WTC11 (cell line): Measurements from ENCODE around the gene CBFA2T2. TPM values are rescaled to one million over a fixed set of nuclear protein-coding genes. Genes with fewer than 3 reads are reported as not detected.

Experiments used
- ATAC-seq: fragments of 200-7000 bp; cut with Tn5 transposase; 2 replicates; pipeline ENCODE4 v1.10.0; 2021; ENCODE audit warnings: mild to moderate bottlenecking, moderate library complexity
- CTCF ChIA-PET: fragments of 300-600 bp; sonication (Branson Sonifier 250); formaldehyde crosslinking; loops from one replicate; lab custom pipeline; 2021; ENCODE audit warnings: antibody characterized with exemption; lab: Charles Lee
- POLR2A ChIA-PET: fragments of 350-600 bp; sonication (Branson Sonifier 250); formaldehyde crosslinking; loops from one replicate; lab custom pipeline; 2021; ENCODE audit warnings: antibody characterized with exemption; lab: Charles Lee
- DNase-seq: peaks from one replicate; pipeline ENCODE4 v3.0.0; 2021; ENCODE audit warnings: low spot score
- H3K27ac Mint-ChIP-seq: 2 replicates; pipeline ENCODE4 v1.8.0; 2021; ENCODE audit warnings: mixed read lengths
- H3K27me3 Mint-ChIP-seq: 2 replicates; pipeline ENCODE4 v1.8.0; 2021; ENCODE audit warnings: low read depth, mild to moderate bottlenecking, moderate library complexity, mixed read lengths
- H3K36me3 Mint-ChIP-seq: 2 replicates; pipeline ENCODE4 v1.8.0; 2021; ENCODE audit warnings: mixed read lengths
- H3K4me1 Mint-ChIP-seq: 2 replicates; pipeline ENCODE4 v1.8.0; 2022; ENCODE audit warnings: mixed read lengths
- H3K4me3 Mint-ChIP-seq: 2 replicates; pipeline ENCODE4 v1.8.0; 2021; ENCODE audit warnings: mild to moderate bottlenecking, moderate library complexity, mixed read lengths
- H3K9me3 Mint-ChIP-seq: 2 replicates; pipeline ENCODE4 v1.8.0; 2021; ENCODE audit warnings: mixed read lengths
- ETV6 ChIP-seq: sonication (generic); formaldehyde crosslinking; IDR thresholded peaks from 2 replicates; pipeline ENCODE4 v1.8.1; 2022; ENCODE audit warnings: mild to moderate bottlenecking, missing genetic modification reagents
- GABPB1 ChIP-seq: sonication (generic); formaldehyde crosslinking; IDR thresholded peaks from 2 replicates; pipeline ENCODE4 v1.8.1; 2023; ENCODE audit warnings: mild to moderate bottlenecking, missing genetic modification reagents
- GRHL2 ChIP-seq: fragments of 250-450 bp; sonication (Bioruptor Pico); IDR thresholded peaks from 2 replicates; pipeline ENCODE4 v1.8.0; 2022; ENCODE audit warnings: mild to moderate bottlenecking, moderate library complexity; ENCODE audit not compliant: insufficient replicate concordance, severe bottlenecking
- HMGA2 ChIP-seq: fragments of 250-450 bp; sonication (Bioruptor Pico); IDR thresholded peaks from 2 replicates; pipeline ENCODE4 v1.4.0; 2021; ENCODE audit warnings: mild to moderate bottlenecking, moderate library complexity
- KAT7 ChIP-seq: sonication (generic); formaldehyde crosslinking; IDR thresholded peaks from 2 replicates; pipeline ENCODE4 v1.8.1; 2023; ENCODE audit warnings: missing genetic modification reagents, mild to moderate bottlenecking, borderline replicate concordance
- SMAD3 ChIP-seq: sonication (generic); formaldehyde crosslinking; IDR thresholded peaks from 2 replicates; pipeline ENCODE4 v1.8.0; 2022; ENCODE audit warnings: missing genetic modification reagents, mild to moderate bottlenecking, borderline replicate concordance
- ZNF219 ChIP-seq: sonication (generic); formaldehyde crosslinking; IDR thresholded peaks from 2 replicates; pipeline ENCODE4 v1.8.0; 2023; ENCODE audit warnings: missing genetic modification reagents, mild to moderate bottlenecking, borderline replicate concordance
- ZNF317 ChIP-seq: sonication (generic); formaldehyde crosslinking; IDR thresholded peaks from 2 replicates; pipeline ENCODE4 v1.8.1; 2023; ENCODE audit warnings: low read depth, mild to moderate bottlenecking, moderate library complexity, missing genetic modification reagents, borderline replicate concordance
- total RNA-seq: library from RNA; stranded (reverse); gene quantifications from 3 replicates; pipeline ENCODE4 v1.2.3, GENCODE V29; 2021
- TF ChIP-seq, protein P1 (sequence below): fragments of 250-450 bp; sonication (Bioruptor Pico); IDR thresholded peaks from 2 replicates; pipeline ENCODE4 v2.1.2; 2022; ENCODE audit warnings: mild to moderate bottlenecking, moderate library complexity
- TF ChIP-seq, protein P2 (sequence below): sonication (generic); formaldehyde crosslinking; IDR thresholded peaks from 2 replicates; pipeline ENCODE4 v1.8.1; 2023; ENCODE audit warnings: mild to moderate bottlenecking, missing genetic modification reagents, borderline replicate concordance
- TF ChIP-seq, protein P3 (sequence below): sonication (generic); formaldehyde crosslinking; IDR thresholded peaks from 2 replicates; pipeline ENCODE4 v1.8.1; 2023; ENCODE audit warnings: mild to moderate bottlenecking, missing genetic modification reagents
- TF ChIP-seq, protein P4 (sequence below): sonication (generic); formaldehyde crosslinking; IDR thresholded peaks from 2 replicates; pipeline ENCODE4 v1.8.0; 2022; ENCODE audit warnings: mild to moderate bottlenecking, missing genetic modification reagents
- TF ChIP-seq, protein P5 (sequence below): sonication (generic); formaldehyde crosslinking; IDR thresholded peaks from 2 replicates; pipeline ENCODE4 v1.8.0; 2022; ENCODE audit warnings: mild to moderate bottlenecking, missing genetic modification reagents
- TF ChIP-seq, protein P6 (sequence below): sonication (generic); formaldehyde crosslinking; IDR thresholded peaks from 2 replicates; pipeline ENCODE4 v1.8.1; 2023; ENCODE audit warnings: mild to moderate bottlenecking, missing genetic modification reagents, moderate library complexity
- TF ChIP-seq, protein P7 (sequence below): fragments of 250-450 bp; sonication (Bioruptor Pico); conservative IDR thresholded peaks from 2 replicates; pipeline ENCODE4 v1.9.0; 2021; ENCODE audit warnings: mild to moderate bottlenecking
- TF ChIP-seq, protein P8 (sequence below): sonication (generic); formaldehyde crosslinking; IDR thresholded peaks from 2 replicates; pipeline ENCODE4 v1.8.1; 2023; ENCODE audit warnings: mild to moderate bottlenecking, missing genetic modification reagents

The CBFA2T2 gene
- total RNA-seq, 1 experiment from 2014 or later = 22.1 TPM

DNA sequence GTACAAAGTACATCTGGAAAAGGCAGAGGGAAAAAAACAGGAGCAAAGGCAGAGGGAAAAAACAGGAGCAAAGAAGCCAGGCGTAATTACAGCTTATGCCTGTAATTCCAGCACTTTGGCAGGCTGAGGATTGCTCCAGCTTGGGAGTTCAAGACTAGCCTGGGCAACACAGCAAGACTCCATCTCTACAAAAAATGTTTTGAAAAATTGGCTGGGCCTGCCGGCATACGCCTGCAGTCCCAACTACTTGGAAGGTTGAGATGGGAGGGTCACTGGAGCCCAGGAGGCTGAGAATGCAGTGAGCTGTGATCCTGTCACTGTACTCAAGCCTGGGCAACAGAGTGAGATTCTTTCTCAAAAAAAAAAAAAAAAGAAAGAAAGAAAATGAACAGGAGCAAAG, 19.0 kb upstream of the CBFA2T2 start (continued):
- TF ChIP-seq, protein P1, sequence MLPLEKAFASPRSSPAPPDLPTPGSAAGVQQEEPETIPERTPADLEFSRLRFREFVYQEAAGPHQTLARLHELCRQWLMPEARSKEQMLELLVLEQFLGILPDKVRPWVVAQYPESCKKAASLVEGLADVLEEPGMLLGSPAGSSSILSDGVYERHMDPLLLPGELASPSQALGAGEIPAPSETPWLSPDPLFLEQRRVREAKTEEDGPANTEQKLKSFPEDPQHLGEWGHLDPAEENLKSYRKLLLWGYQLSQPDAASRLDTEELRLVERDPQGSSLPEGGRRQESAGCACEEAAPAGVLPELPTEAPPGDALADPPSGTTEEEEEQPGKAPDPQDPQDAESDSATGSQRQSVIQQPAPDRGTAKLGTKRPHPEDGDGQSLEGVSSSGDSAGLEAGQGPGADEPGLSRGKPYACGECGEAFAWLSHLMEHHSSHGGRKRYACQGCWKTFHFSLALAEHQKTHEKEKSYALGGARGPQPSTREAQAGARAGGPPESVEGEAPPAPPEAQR (CRISPR knock-in tag) = no peak

DNA sequence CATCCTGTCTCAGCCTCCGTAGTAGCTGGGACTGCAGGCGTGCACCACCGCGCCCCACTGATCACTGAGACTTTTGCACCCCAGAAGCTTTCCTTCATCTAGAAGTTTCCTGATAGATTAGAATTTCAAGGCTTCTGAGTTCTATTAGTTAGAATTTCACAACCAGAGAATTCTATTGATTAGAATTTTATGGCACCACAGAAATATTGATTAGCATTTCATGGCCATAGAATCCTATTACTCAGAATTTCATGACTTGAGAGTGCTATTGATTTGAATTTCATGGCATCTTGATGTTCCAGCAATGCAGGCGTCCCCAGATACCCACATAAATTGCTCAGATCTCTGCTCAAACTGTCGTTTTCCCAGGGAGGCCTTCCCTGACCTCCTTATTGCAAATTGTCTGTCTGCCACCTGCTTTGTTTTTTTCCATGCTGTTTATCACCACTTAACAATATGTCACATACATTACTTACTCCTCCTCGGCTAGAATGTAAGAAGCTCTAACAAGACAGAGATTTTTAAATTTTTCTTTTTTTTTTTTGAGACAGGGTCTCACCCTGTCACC, 16.9 kb upstream of the CBFA2T2 start:
- no peaks in the 10 kb centered on the region for H3K36me3 Mint-ChIP-seq
- no peak for ATAC-seq
- peaks cover 39% of the 10 kb centered on the region for H3K4me1 Mint-ChIP-seq
- H3K27me3 Mint-ChIP-seq = peaks cover 3% of the 10 kb centered on the region; the same call in 1 of the 2 replicates
- POLR2A ChIA-PET = no interaction called here
- CTCF ChIA-PET = interaction anchor here (1.0 to 3.1 kb wide), 3 partner anchors 15 to 29 kb away, joined by 3 to 11 read pairs (median 3); partner anchors contain the start of gene CBFA2T2
- TF ChIP-seq, protein P2, sequence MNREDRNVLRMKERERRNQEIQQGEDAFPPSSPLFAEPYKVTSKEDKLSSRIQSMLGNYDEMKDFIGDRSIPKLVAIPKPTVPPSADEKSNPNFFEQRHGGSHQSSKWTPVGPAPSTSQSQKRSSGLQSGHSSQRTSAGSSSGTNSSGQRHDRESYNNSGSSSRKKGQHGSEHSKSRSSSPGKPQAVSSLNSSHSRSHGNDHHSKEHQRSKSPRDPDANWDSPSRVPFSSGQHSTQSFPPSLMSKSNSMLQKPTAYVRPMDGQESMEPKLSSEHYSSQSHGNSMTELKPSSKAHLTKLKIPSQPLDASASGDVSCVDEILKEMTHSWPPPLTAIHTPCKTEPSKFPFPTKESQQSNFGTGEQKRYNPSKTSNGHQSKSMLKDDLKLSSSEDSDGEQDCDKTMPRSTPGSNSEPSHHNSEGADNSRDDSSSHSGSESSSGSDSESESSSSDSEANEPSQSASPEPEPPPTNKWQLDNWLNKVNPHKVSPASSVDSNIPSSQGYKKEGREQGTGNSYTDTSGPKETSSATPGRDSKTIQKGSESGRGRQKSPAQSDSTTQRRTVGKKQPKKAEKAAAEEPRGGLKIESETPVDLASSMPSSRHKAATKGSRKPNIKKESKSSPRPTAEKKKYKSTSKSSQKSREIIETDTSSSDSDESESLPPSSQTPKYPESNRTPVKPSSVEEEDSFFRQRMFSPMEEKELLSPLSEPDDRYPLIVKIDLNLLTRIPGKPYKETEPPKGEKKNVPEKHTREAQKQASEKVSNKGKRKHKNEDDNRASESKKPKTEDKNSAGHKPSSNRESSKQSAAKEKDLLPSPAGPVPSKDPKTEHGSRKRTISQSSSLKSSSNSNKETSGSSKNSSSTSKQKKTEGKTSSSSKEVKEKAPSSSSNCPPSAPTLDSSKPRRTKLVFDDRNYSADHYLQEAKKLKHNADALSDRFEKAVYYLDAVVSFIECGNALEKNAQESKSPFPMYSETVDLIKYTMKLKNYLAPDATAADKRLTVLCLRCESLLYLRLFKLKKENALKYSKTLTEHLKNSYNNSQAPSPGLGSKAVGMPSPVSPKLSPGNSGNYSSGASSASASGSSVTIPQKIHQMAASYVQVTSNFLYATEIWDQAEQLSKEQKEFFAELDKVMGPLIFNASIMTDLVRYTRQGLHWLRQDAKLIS = no peak
- TF ChIP-seq, protein P3, sequence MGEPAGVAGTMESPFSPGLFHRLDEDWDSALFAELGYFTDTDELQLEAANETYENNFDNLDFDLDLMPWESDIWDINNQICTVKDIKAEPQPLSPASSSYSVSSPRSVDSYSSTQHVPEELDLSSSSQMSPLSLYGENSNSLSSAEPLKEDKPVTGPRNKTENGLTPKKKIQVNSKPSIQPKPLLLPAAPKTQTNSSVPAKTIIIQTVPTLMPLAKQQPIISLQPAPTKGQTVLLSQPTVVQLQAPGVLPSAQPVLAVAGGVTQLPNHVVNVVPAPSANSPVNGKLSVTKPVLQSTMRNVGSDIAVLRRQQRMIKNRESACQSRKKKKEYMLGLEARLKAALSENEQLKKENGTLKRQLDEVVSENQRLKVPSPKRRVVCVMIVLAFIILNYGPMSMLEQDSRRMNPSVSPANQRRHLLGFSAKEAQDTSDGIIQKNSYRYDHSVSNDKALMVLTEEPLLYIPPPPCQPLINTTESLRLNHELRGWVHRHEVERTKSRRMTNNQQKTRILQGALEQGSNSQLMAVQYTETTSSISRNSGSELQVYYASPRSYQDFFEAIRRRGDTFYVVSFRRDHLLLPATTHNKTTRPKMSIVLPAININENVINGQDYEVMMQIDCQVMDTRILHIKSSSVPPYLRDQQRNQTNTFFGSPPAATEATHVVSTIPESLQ = no peak
- TF ChIP-seq SMAD3 (CRISPR knock-in tag) = no peak
- no peak for TF ChIP-seq GABPB1 (CRISPR knock-in tag)
- TF ChIP-seq, protein P4, sequence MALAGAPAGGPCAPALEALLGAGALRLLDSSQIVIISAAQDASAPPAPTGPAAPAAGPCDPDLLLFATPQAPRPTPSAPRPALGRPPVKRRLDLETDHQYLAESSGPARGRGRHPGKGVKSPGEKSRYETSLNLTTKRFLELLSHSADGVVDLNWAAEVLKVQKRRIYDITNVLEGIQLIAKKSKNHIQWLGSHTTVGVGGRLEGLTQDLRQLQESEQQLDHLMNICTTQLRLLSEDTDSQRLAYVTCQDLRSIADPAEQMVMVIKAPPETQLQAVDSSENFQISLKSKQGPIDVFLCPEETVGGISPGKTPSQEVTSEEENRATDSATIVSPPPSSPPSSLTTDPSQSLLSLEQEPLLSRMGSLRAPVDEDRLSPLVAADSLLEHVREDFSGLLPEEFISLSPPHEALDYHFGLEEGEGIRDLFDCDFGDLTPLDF (CRISPR knock-in tag) = no peak
- no peak for TF ChIP-seq ETV6
- TF ChIP-seq, protein P5, sequence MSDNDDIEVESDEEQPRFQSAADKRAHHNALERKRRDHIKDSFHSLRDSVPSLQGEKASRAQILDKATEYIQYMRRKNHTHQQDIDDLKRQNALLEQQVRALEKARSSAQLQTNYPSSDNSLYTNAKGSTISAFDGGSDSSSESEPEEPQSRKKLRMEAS (CRISPR knock-in tag) = no peak
- TF ChIP-seq ZNF317 (CRISPR knock-in tag) = no peak
- TF ChIP-seq KAT7 (CRISPR knock-in tag) = no peak
- no peak for TF ChIP-seq GRHL2 (CRISPR knock-in tag)
- TF ChIP-seq, protein P6, sequence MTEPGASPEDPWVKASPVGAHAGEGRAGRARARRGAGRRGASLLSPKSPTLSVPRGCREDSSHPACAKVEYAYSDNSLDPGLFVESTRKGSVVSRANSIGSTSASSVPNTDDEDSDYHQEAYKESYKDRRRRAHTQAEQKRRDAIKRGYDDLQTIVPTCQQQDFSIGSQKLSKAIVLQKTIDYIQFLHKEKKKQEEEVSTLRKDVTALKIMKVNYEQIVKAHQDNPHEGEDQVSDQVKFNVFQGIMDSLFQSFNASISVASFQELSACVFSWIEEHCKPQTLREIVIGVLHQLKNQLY = no peak
- no peak for TF ChIP-seq HMGA2
- TF ChIP-seq, protein P1 (CRISPR knock-in tag) = no peak
- TF ChIP-seq, protein P7, sequence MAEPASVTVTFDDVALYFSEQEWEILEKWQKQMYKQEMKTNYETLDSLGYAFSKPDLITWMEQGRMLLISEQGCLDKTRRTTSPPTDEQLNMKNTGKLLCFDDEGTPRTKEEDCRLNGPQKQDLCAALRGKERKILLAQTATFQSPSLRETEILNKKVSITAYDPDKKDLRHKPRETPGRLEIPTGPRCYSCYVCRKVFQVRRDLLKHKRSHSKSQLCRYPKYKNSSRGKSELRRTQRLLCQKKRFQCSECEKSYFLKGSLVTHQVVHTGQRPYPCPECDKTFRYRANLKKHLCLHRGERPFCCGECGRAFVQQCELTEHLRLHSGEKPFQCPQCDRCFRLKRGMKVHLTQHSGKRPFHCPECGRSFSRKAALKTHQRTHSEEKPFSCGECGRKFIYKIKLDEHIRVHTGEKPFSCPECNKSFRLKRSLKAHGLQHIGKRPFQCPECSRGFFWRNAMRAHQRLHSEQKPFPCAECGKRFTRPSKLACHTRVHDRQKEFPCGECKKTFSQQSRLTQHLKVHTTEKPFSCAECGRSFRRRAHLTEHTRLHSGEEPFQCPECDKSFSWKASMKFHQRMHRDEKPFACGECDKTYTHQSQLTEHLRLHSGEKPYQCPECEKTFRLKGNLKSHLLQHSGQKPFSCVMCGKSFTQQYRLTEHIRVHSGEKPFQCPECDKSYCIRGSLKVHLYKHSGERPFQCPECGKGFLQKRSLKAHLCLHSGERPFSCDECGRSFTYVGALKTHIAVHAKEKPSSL = no peak
- TF ChIP-seq, protein P8, sequence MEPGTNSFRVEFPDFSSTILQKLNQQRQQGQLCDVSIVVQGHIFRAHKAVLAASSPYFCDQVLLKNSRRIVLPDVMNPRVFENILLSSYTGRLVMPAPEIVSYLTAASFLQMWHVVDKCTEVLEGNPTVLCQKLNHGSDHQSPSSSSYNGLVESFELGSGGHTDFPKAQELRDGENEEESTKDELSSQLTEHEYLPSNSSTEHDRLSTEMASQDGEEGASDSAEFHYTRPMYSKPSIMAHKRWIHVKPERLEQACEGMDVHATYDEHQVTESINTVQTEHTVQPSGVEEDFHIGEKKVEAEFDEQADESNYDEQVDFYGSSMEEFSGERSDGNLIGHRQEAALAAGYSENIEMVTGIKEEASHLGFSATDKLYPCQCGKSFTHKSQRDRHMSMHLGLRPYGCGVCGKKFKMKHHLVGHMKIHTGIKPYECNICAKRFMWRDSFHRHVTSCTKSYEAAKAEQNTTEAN (CRISPR knock-in tag) = no peak
- TF ChIP-seq ZNF219 (CRISPR knock-in tag) = no peak
- H3K4me3 Mint-ChIP-seq = no peak overlapping the region
- peak overlapping the region; percentile 82; the same call in 1 of the 2 replicates for H3K27ac Mint-ChIP-seq
- no peak for DNase-seq
- H3K9me3 Mint-ChIP-seq = no peaks in the 10 kb centered on the region
